Measurements from ENCODE around the gene NBDY.

- TF ChIP-seq, protein P1, sequence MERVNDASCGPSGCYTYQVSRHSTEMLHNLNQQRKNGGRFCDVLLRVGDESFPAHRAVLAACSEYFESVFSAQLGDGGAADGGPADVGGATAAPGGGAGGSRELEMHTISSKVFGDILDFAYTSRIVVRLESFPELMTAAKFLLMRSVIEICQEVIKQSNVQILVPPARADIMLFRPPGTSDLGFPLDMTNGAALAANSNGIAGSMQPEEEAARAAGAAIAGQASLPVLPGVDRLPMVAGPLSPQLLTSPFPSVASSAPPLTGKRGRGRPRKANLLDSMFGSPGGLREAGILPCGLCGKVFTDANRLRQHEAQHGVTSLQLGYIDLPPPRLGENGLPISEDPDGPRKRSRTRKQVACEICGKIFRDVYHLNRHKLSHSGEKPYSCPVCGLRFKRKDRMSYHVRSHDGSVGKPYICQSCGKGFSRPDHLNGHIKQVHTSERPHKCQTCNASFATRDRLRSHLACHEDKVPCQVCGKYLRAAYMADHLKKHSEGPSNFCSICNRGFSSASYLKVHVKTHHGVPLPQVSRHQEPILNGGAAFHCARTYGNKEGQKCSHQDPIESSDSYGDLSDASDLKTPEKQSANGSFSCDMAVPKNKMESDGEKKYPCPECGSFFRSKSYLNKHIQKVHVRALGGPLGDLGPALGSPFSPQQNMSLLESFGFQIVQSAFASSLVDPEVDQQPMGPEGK (CRISPR knock-in tag; IDR thresholded peaks at IDR 0.05; ENCODE audit: borderline replicate concordance), result no peak
- TF ChIP-seq ARNTL (CRISPR knock-in tag; IDR thresholded peaks at IDR 0.05; ENCODE audit: borderline replicate concordance, low read depth) (no peak), CSDC2 (CRISPR knock-in tag; IDR thresholded peaks at IDR 0.05) (no peak), PPARA (CRISPR knock-in tag; IDR thresholded peaks at IDR 0.05; ENCODE audit: borderline replicate concordance) (no peak)
Measured at GRCh38 chrX:56751071-56751470, 22.0 kb downstream of the NBDY start.
